ENCODE measurements around the gene TBCE. TPM values are rescaled to one million over a fixed set of nuclear protein-coding genes. Genes with fewer than 3 reads are reported as not detected.
"Not testable (repeated sequence)": the region's sequence is repeated elsewhere in the genome, so short reads cannot be mapped to it uniquely, and the experiment has no call there.

TBCE gene
- total RNA-seq, 1 experiment from 2014 or later, result 28.8 TPM

- not testable (repeated sequence) for H3K4me3 ChIP-seq (ENCODE audit: insufficient read depth, low read depth, low read length); H3K36me3 ChIP-seq (replicated peaks; ENCODE audit: control insufficient read depth, insufficient read depth, low read length); H3K27me3 ChIP-seq (ENCODE audit: control insufficient read depth, insufficient read depth, low read length); DNase-seq
These were observed 11.0 kb downstream of the TBCE start for GRCh38 chr1:235378134-235378735.

GRCh38 chr1:235381955-235382739 is 14.9 kb downstream of the TBCE start:
- H3K36me3 ChIP-seq (replicated peaks; ENCODE audit: control insufficient read depth, insufficient read depth, low read length); H3K27me3 ChIP-seq (ENCODE audit: control insufficient read depth, insufficient read depth, low read length); DNase-seq; H3K4me3 ChIP-seq (ENCODE audit: insufficient read depth, low read depth, low read length): not testable (repeated sequence)

- H3K36me3 ChIP-seq (replicated peaks; ENCODE audit: control insufficient read depth, insufficient read depth, low read length); H3K27me3 ChIP-seq (ENCODE audit: control insufficient read depth, insufficient read depth, low read length); DNase-seq; H3K4me3 ChIP-seq (ENCODE audit: insufficient read depth, low read depth, low read length): not testable (repeated sequence)
These were observed 18.4 kb downstream of the TBCE start for GRCh38 chr1:235385633-235386032.

- no peaks in the 10 kb centered on the region for H3K36me3 ChIP-seq (replicated peaks; ENCODE audit: control insufficient read depth, insufficient read depth, low read length)
- H3K4me3 ChIP-seq (ENCODE audit: insufficient read depth, low read depth, low read length), result no peak overlapping the region
- no peaks in the 10 kb centered on the region for H3K27me3 ChIP-seq (ENCODE audit: control insufficient read depth, insufficient read depth, low read length)
- no peak for DNase-seq
These were observed 24.6 kb downstream of the TBCE start for GRCh38 chr1:235391874-235392273.

- no peaks in the 10 kb centered on the region for H3K36me3 ChIP-seq (replicated peaks; ENCODE audit: control insufficient read depth, insufficient read depth, low read length)
- DNase-seq, result no peak
- H3K4me3 ChIP-seq (ENCODE audit: insufficient read depth, low read depth, low read length), result no peak overlapping the region
- no peaks in the 10 kb centered on the region for H3K27me3 ChIP-seq (ENCODE audit: control insufficient read depth, insufficient read depth, low read length)
These were observed 30.5 kb downstream of the TBCE start for GRCh38 chr1:235397733-235398132.

- DNase-seq, result no peak
These were observed 32.4 kb downstream of the TBCE start for GRCh38 chr1:235399661-235400060.

GRCh38 chr1:235401251-235401650 is 34.0 kb downstream of the TBCE start:
- Histone ChIP-seq H3K4me3 (ENCODE audit: insufficient read depth, low read depth, low read length) (no peak overlapping the region), H3K27me3 (ENCODE audit: control insufficient read depth, insufficient read depth, low read length) (no peaks in the 10 kb centered on the region), H3K36me3 (replicated peaks; ENCODE audit: control insufficient read depth, insufficient read depth, low read length) (no peaks in the 10 kb centered on the region; the same call in 1 of the 2 replicates)
- no peak for DNase-seq

More at GRCh38 chr1:235399661-235400060, 32.4 kb downstream of the TBCE start:
- H3K27me3 ChIP-seq (ENCODE audit: control insufficient read depth, insufficient read depth, low read length), result no peaks in the 10 kb centered on the region
- H3K4me3 ChIP-seq (ENCODE audit: insufficient read depth, low read depth, low read length), result no peak overlapping the region
- no peaks in the 10 kb centered on the region; the same call in 1 of the 2 replicates for H3K36me3 ChIP-seq (replicated peaks; ENCODE audit: control insufficient read depth, insufficient read depth, low read length)

GRCh38 chr1:235402457-235403200 is 35.4 kb downstream of the TBCE start:
- H3K4me3 ChIP-seq (ENCODE audit: insufficient read depth, low read depth, low read length), result no peak overlapping the region
- no peaks in the 10 kb centered on the region for H3K27me3 ChIP-seq (ENCODE audit: control insufficient read depth, insufficient read depth, low read length)
- no peak for DNase-seq
- no peaks in the 10 kb centered on the region; the same call in 1 of the 2 replicates for H3K36me3 ChIP-seq (replicated peaks; ENCODE audit: control insufficient read depth, insufficient read depth, low read length)

GRCh38 chr1:235403593-235403992 is 36.4 kb downstream of the TBCE start:
- Histone ChIP-seq H3K27me3 (ENCODE audit: control insufficient read depth, insufficient read depth, low read length) (no peaks in the 10 kb centered on the region), H3K4me3 (ENCODE audit: insufficient read depth, low read depth, low read length) (no peak overlapping the region), H3K36me3 (replicated peaks; ENCODE audit: control insufficient read depth, insufficient read depth, low read length) (no peaks in the 10 kb centered on the region; the same call in 1 of the 2 replicates)
- DNase-seq, result no peak

GRCh38 chr1:235404190-235404589 is 37.0 kb downstream of the TBCE start:
- DNase-seq, result no peak
- no peaks in the 10 kb centered on the region; the same call in 1 of the 2 replicates for H3K36me3 ChIP-seq (replicated peaks; ENCODE audit: control insufficient read depth, insufficient read depth, low read length)

GRCh38 chr1:235407419-235407818 is 40.2 kb downstream of the TBCE start:
- no peaks in the 10 kb centered on the region; the same call in 1 of the 2 replicates for H3K36me3 ChIP-seq (replicated peaks; ENCODE audit: control insufficient read depth, insufficient read depth, low read length)
- no peak for DNase-seq
- H3K4me3 ChIP-seq (ENCODE audit: insufficient read depth, low read depth, low read length), result no peak overlapping the region
- H3K27me3 ChIP-seq (ENCODE audit: control insufficient read depth, insufficient read depth, low read length), result no peaks in the 10 kb centered on the region

More at GRCh38 chr1:235404190-235404589, 37.0 kb downstream of the TBCE start:
- Histone ChIP-seq H3K27me3 (ENCODE audit: control insufficient read depth, insufficient read depth, low read length) (no peaks in the 10 kb centered on the region), H3K4me3 (ENCODE audit: insufficient read depth, low read depth, low read length) (no peak overlapping the region)

GRCh38 chr1:235408503-235408960 is 41.3 kb downstream of the TBCE start:
- H3K36me3 ChIP-seq (replicated peaks; ENCODE audit: control insufficient read depth, insufficient read depth, low read length), result no peaks in the 10 kb centered on the region; the same call in 1 of the 2 replicates
- no peak for DNase-seq
- H3K27me3 ChIP-seq (ENCODE audit: control insufficient read depth, insufficient read depth, low read length), result no peaks in the 10 kb centered on the region
- H3K4me3 ChIP-seq (ENCODE audit: insufficient read depth, low read depth, low read length), result no peak overlapping the region

- H3K27me3 ChIP-seq (ENCODE audit: control insufficient read depth, insufficient read depth, low read length), result no peaks in the 10 kb centered on the region
- DNase-seq, result no peak
- H3K36me3 ChIP-seq (replicated peaks; ENCODE audit: control insufficient read depth, insufficient read depth, low read length), result no peaks in the 10 kb centered on the region; the same call in 1 of the 2 replicates
- no peak overlapping the region for H3K4me3 ChIP-seq (ENCODE audit: insufficient read depth, low read depth, low read length)
These were observed 42.0 kb downstream of the TBCE start for GRCh38 chr1:235409042-235409820.

GRCh38 chr1:235410467-235410866 is 43.2 kb downstream of the TBCE start:
- DNase-seq, result no peak
- no peak overlapping the region for H3K4me3 ChIP-seq (ENCODE audit: insufficient read depth, low read depth, low read length)
- no peaks in the 10 kb centered on the region for H3K27me3 ChIP-seq (ENCODE audit: control insufficient read depth, insufficient read depth, low read length)
- H3K36me3 ChIP-seq (replicated peaks; ENCODE audit: control insufficient read depth, insufficient read depth, low read length), result no peaks in the 10 kb centered on the region; the same call in 1 of the 2 replicates
